KMS-11 (cell line): ENCODE results near the gene MAP3K9.

ENCODE experiments used
- H2AFZ ChIP-seq: fragments of 200-600 bp; sonication (generic); 2 replicates; pipeline ENCODE4 v1.6.1; 2016; ENCODE audit warnings: antibody characterized with exemption, mixed run types, low read depth
- H3K27ac ChIP-seq: fragments of 200-600 bp; sonication (generic); 2 replicates; pipeline ENCODE4 v1.6.1; 2016; ENCODE audit warnings: mild to moderate bottlenecking, mixed run types
- H3K27me3 ChIP-seq: fragments of 200-600 bp; sonication (generic); 2 replicates; pipeline ENCODE4 v1.6.1; 2017; ENCODE audit warnings: mild to moderate bottlenecking, low read depth, mixed run types, moderate library complexity; ENCODE audit not compliant: insufficient read depth
- H3K36me3 ChIP-seq: fragments of 200-600 bp; sonication (generic); 2 replicates; pipeline ENCODE4 v1.6.1; 2017; ENCODE audit warnings: mild to moderate bottlenecking, mixed run types; ENCODE audit not compliant: insufficient read depth
- H3K4me1 ChIP-seq: fragments of 200-600 bp; sonication (generic); 2 replicates; pipeline ENCODE4 v1.6.1; 2016; ENCODE audit warnings: mild to moderate bottlenecking, low read depth, mixed run types; ENCODE audit not compliant: poor library complexity, severe bottlenecking
- H3K4me2 ChIP-seq: fragments of 200-600 bp; sonication (generic); 2 replicates; pipeline ENCODE4 v1.7.0; 2016; ENCODE audit warnings: mild to moderate bottlenecking, mixed run types
- H3K4me3 ChIP-seq: fragments of 200-600 bp; sonication (generic); IDR thresholded peaks from 2 replicates; pipeline ENCODE4 v1.6.1; 2017; ENCODE audit warnings: low read depth, low read length, mixed read lengths; ENCODE audit not compliant: insufficient read depth
- H3K79me2 ChIP-seq: fragments of 200-600 bp; sonication (generic); 2 replicates; pipeline ENCODE4 v1.6.1; 2016; ENCODE audit warnings: low read depth, mixed run types; ENCODE audit not compliant: insufficient read depth
- H3K9ac ChIP-seq: fragments of 200-600 bp; sonication (generic); 2 replicates; pipeline ENCODE4 v1.6.1; 2016; ENCODE audit warnings: mild to moderate bottlenecking, mixed run types
- H4K20me1 ChIP-seq: fragments of 200-600 bp; sonication (generic); 2 replicates; pipeline ENCODE4 v1.6.1; 2016; ENCODE audit warnings: mild to moderate bottlenecking, mixed run types; ENCODE audit not compliant: insufficient read depth
- TF ChIP-seq, protein P1 (sequence below): fragments of 200-600 bp; sonication (generic); conservative IDR thresholded peaks from 2 replicates; pipeline ENCODE4 v1.6.1; 2017; ENCODE audit warnings: low read depth, mild to moderate bottlenecking, antibody characterized with exemption, low read length, moderate library complexity, mixed read lengths

MAP3K9 gene

DNA sequence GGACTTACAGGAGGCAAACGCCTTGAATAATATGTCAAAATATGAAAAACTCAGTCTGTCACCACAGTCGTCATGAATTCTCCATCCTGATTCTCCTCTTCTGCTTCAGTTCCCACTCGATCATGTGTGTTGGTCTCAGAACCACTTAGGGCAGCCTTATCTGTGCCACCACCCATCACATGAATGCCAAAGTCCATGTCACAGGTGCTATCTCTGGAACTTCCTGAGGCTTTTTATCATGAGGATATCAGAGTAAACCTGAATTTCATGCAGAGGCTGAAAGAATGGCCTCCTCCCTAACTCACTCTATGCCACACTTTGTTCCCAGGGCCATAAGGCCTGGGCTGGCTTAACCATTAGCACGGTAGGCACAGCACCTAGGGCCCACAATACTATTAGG, 28.8 kb upstream of the MAP3K9 start:
- Histone ChIP-seq H3K79me2 (no peaks in the 10 kb centered on the region), H3K9ac (no peak overlapping the region), H4K20me1 (no peaks in the 10 kb centered on the region), H3K4me1 (no peaks in the 10 kb centered on the region), H2AFZ (no peak overlapping the region), H3K27me3 (no peaks in the 10 kb centered on the region), H3K4me3 (no peak overlapping the region), H3K36me3 (no peaks in the 10 kb centered on the region), H3K4me2 (no peak overlapping the region), H3K27ac (no peak overlapping the region)
- TF ChIP-seq, protein P1, sequence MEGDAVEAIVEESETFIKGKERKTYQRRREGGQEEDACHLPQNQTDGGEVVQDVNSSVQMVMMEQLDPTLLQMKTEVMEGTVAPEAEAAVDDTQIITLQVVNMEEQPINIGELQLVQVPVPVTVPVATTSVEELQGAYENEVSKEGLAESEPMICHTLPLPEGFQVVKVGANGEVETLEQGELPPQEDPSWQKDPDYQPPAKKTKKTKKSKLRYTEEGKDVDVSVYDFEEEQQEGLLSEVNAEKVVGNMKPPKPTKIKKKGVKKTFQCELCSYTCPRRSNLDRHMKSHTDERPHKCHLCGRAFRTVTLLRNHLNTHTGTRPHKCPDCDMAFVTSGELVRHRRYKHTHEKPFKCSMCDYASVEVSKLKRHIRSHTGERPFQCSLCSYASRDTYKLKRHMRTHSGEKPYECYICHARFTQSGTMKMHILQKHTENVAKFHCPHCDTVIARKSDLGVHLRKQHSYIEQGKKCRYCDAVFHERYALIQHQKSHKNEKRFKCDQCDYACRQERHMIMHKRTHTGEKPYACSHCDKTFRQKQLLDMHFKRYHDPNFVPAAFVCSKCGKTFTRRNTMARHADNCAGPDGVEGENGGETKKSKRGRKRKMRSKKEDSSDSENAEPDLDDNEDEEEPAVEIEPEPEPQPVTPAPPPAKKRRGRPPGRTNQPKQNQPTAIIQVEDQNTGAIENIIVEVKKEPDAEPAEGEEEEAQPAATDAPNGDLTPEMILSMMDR = no peak

DNA sequence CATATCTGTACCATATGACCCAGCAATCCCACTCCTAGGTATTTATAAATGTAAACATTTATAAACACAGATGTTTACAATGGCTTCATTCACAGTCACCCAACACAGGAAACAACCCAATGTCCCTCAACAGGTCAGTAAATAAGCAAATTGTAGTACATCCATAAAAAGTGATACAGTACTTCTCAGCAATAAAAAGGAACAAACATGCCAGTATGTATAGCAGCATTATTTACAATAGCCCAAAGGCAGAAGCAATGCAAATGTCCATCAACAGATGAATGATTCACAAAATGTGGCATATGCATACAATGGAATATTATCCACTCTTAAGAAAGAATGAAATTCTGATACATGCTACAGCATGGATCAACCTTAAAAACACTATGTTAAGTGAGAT, 27.6 kb upstream of the MAP3K9 start:
- no peaks in the 10 kb centered on the region for H3K4me1 ChIP-seq
- H2AFZ ChIP-seq = no peak overlapping the region
- H3K36me3 ChIP-seq = no peaks in the 10 kb centered on the region
- no peak overlapping the region for H3K9ac ChIP-seq
- no peaks in the 10 kb centered on the region for H4K20me1 ChIP-seq
- H3K27me3 ChIP-seq = no peaks in the 10 kb centered on the region
- no peak overlapping the region for H3K4me3 ChIP-seq
- no peaks in the 10 kb centered on the region for H3K79me2 ChIP-seq
- no peak overlapping the region for H3K4me2 ChIP-seq
- TF ChIP-seq, protein P1 = no peak
- H3K27ac ChIP-seq = no peak overlapping the region

DNA sequence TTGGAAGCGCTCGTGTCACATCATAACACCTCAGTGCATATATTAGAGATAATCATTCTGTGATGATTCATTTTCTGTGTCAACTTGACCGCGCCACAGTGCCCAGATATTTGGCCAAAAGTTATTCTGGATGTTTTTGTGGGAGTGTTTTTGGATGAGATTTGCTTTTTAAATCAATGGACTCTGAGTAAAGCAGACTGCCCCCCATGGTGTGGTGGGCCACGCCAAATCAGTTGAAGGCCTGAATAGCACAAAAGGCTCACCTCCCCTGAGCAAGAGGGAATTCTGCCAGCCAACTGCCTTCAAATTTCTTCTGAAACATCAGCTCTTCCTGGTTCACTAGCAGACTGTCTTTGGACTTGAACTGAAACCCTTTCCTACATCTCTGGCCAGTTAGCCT, 24.6 kb upstream of the MAP3K9 start:
- no peaks in the 10 kb centered on the region for H3K79me2 ChIP-seq

DNA sequence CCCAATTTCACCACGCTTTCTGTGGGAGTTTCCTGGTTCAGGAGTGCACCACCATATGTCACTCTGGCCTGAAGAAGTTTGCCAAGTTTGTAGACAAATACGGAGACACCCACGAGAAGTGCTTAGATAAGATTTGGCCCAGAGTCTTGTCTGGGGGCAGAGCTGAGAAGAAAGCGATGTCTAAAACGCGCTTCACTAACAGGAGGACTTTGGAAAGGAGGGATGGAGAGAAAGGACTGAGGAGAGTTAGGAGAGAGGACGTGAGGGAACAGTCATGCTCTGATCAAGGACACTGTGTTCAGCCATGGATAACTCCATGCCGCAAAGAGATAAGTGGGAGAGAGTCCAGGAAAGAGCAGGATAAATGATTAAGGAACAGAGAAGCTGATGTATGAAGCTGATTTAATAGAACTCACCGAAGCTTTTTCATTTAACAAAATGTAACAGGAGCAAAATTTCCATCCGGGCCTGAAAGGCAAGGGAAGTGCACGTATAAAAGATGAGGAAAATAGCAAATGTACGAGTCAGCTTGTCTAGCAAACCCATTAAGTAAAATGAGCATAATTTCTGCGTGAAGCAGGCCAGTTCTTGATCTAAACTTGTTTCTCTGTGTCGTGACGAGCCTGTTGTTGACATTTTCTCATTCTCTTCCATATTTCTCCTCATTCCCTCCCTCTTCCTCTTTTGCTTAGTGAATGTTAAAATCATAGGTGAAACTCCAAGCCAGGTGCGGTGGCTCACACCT, 23.4 kb upstream of the MAP3K9 start:
- no peak overlapping the region for H3K27ac ChIP-seq
- H3K4me3 ChIP-seq = no peak overlapping the region
- H3K36me3 ChIP-seq = no peaks in the 10 kb centered on the region
- H3K4me1 ChIP-seq = no peaks in the 10 kb centered on the region
- no peaks in the 10 kb centered on the region for H4K20me1 ChIP-seq
- no peak overlapping the region for H2AFZ ChIP-seq
- H3K79me2 ChIP-seq = no peaks in the 10 kb centered on the region
- TF ChIP-seq, protein P1 = no peak
- H3K4me2 ChIP-seq = no peak overlapping the region
- no peaks in the 10 kb centered on the region for H3K27me3 ChIP-seq
- H3K9ac ChIP-seq = no peak overlapping the region

More for the DNA sequence above, 24.6 kb upstream of the MAP3K9 start:
- Histone ChIP-seq H2AFZ (no peak overlapping the region), H3K4me1 (no peaks in the 10 kb centered on the region), H4K20me1 (no peaks in the 10 kb centered on the region), H3K4me2 (no peak overlapping the region), H3K9ac (no peak overlapping the region), H3K27me3 (no peaks in the 10 kb centered on the region), H3K4me3 (no peak overlapping the region), H3K27ac (no peak overlapping the region), H3K36me3 (no peaks in the 10 kb centered on the region)
- TF ChIP-seq, protein P1 = no peak
